GM19351 (cell line): ENCODE data around the gene AARSD1.
"Not testable (repeated sequence)": the region's sequence is repeated elsewhere in the genome, so short reads cannot be mapped to it uniquely, and the experiment has no call there.

Experiments used
- ATAC-seq: cut with Tn5 transposase; IDR thresholded peaks from one replicate; pipeline ENCODE4 v1.9.1; 2021; ENCODE audit warnings: mild to moderate bottlenecking, moderate library complexity; ENCODE audit not compliant: unreplicated experiment

The AARSD1 gene

GRCh38 chr17:42980766-42981397 is 16.6 kb upstream of the AARSD1 start:
- ATAC-seq: peak; percentile 59

GRCh38 chr17:42980274-42980765 is 16.1 kb upstream of the AARSD1 start, which contains the start of gene RUNDC1:
RUNDC1 (plus strand) TSS chr17:42980565; CDS start chr17:42980577, 12 bp downstream.
- peak; percentile 69 for ATAC-seq

- ATAC-seq: no peak
Observed at GRCh38 chr17:42979511-42980273, 15.4 kb upstream of the AARSD1 start, which contains the start of gene PTGES3L. PTGES3L (minus strand) TSS chr17:42980080; CDS start chr17:42980053, 27 bp downstream.

- not testable (repeated sequence) for ATAC-seq
Observed at GRCh38 chr17:42975701-42976100, 11.4 kb upstream of the AARSD1 start.

- ATAC-seq: no peak
Observed at GRCh38 chr17:42975265-42975664, 11.0 kb upstream of the AARSD1 start.

- not testable (repeated sequence) for ATAC-seq
Observed at GRCh38 chr17:42973323-42973722, 9.1 kb upstream of the AARSD1 start.

GRCh38 chr17:42971589-42971988 is 7.3 kb upstream of the AARSD1 start:
- ATAC-seq: no peak

- ATAC-seq: no peak
Observed at GRCh38 chr17:42969001-42969581, 4.8 kb upstream of the AARSD1 start.

- ATAC-seq: no peak
Observed at GRCh38 chr17:42967925-42968324, 3.7 kb upstream of the AARSD1 start.

GRCh38 chr17:42953669-42954068 is 10.6 kb downstream of the AARSD1 start:
- no peak for ATAC-seq

GRCh38 chr17:42950044-42950783 is 14.0 kb downstream of the AARSD1 start:
- no peak for ATAC-seq

GRCh38 chr17:42946812-42947211 is 17.4 kb downstream of the AARSD1 start:
- no peak for ATAC-seq

GRCh38 chr17:42944211-42944610 is 20.0 kb downstream of the AARSD1 start:
- ATAC-seq: no peak

- no peak for ATAC-seq
Observed at GRCh38 chr17:42937712-42938596, 26.3 kb downstream of the AARSD1 start.

GRCh38 chr17:42929497-42929844 is 34.8 kb downstream of the AARSD1 start:
- no peak for ATAC-seq

- ATAC-seq: no peak
Observed at GRCh38 chr17:42928714-42929496, 35.3 kb downstream of the AARSD1 start.

- ATAC-seq: no peak
Observed at GRCh38 chr17:42924891-42925290, 39.4 kb downstream of the AARSD1 start.

GRCh38 chr17:42923472-42923871 is 40.8 kb downstream of the AARSD1 start:
- ATAC-seq: not testable (repeated sequence)

- no peak for ATAC-seq
Observed at GRCh38 chr17:42922294-42922693, 42.0 kb downstream of the AARSD1 start.
